Tibial artery (tissue), 4 donors: Measurements from ENCODE around the gene HBA2.
"Not testable (repeated sequence)": the region's sequence is repeated elsewhere in the genome, so short reads cannot be mapped to it uniquely, and the experiment has no call there.

Experiments used
- DNase-seq, 2 donors: peaks; one replicate each; pipeline ENCODE4 v3.0.0-alpha.2; 2019
- H3K27ac ChIP-seq, 2 donors: fragments of 200-600 bp; sonication (generic) in 1 of 2; 1 replicate in 1 of 2; 2 replicates in 1 of 2; pipeline ENCODE4 v1.5.1; 2018 to 2019; ENCODE audit warnings: mild to moderate bottlenecking in 1 of 2
- H3K27me3 ChIP-seq, 2 donors: fragments of 200-600 bp; sonication (generic) in 1 of 2; one replicate each; pipeline versions ENCODE4 v1.5.1 to v1.6.0; 2016 to 2019
- H3K36me3 ChIP-seq, 3 donors: fragments of 200-600 bp; sonication (generic) in 2 of 3; one replicate each; pipeline ENCODE4 v1.5.1; 2016 to 2019; ENCODE audit warnings: mild to moderate bottlenecking in 2 of 3
- H3K4me1 ChIP-seq, 4 donors: fragments of 200-600 bp; sonication (generic) in 2 of 4; 1 replicate in 3 of 4; 2 replicates in 1 of 4; pipeline ENCODE4 v1.5.1; 2016 to 2019
- H3K4me3 ChIP-seq, 2 donors: fragments of 200-600 bp; sonication (generic) in 1 of 2; 1 replicate in 1 of 2; 2 replicates in 1 of 2; pipeline ENCODE4 v1.5.1; 2018 to 2019; ENCODE audit warnings: mild to moderate bottlenecking in 2 of 2
- H3K9me3 ChIP-seq, 3 donors: fragments of 200-600 bp; sonication (generic) in 1 of 3; one replicate each; pipeline ENCODE4 v1.5.1; 2016 to 2019
- intact Hi-C: fragments of 100-400 bp; cut with DNase I; formaldehyde crosslinking; loops from one replicate; pipeline ENCODE4 v1.15.0; 2023; ENCODE audit warnings: low total_unique reads
- TF ChIP-seq, protein P1 (sequence below), 2 experiments: fragments of 200-600 bp in 1 of 2; fragments of 450-650 bp in 1 of 2; IDR thresholded peaks; one replicate each; pipeline ENCODE4 v1.5.1; 2017 to 2019; ENCODE audit warnings: antibody characterized with exemption in 2 of 2, mild to moderate bottlenecking in 1 of 2, moderate library complexity in 1 of 2

Gene HBA2

DNA sequence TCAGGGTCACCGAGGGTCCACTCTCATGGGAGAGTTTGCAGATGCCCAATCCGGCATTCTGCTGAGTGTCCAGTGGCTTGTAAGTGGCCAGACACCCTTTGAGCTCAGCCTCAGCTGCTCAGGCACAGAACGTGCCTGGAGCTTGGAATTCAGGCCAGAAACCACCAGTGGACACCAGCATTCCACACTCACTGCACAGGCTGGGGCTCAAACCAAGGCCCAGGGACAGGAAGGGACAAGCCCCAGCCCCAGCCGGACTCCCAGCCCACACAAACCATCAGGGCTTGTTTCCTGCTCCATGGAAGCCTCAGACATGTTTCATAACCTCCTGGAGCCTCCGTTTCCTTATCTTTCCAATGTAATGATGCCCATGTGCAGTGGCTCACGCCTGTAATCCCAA, 29.2 kb upstream of the HBA2 start:
- intact Hi-C loops: no loop called here
- peaks cover 0 to 18% of the 10 kb centered on the region in 2 donors for H3K27me3 ChIP-seq
- H3K9me3 ChIP-seq: no peaks in the 10 kb centered on the region
- TF ChIP-seq, protein P1, sequence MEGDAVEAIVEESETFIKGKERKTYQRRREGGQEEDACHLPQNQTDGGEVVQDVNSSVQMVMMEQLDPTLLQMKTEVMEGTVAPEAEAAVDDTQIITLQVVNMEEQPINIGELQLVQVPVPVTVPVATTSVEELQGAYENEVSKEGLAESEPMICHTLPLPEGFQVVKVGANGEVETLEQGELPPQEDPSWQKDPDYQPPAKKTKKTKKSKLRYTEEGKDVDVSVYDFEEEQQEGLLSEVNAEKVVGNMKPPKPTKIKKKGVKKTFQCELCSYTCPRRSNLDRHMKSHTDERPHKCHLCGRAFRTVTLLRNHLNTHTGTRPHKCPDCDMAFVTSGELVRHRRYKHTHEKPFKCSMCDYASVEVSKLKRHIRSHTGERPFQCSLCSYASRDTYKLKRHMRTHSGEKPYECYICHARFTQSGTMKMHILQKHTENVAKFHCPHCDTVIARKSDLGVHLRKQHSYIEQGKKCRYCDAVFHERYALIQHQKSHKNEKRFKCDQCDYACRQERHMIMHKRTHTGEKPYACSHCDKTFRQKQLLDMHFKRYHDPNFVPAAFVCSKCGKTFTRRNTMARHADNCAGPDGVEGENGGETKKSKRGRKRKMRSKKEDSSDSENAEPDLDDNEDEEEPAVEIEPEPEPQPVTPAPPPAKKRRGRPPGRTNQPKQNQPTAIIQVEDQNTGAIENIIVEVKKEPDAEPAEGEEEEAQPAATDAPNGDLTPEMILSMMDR (IDR thresholded peaks at IDR 0.05): no peak
- H3K36me3 ChIP-seq: no peaks in the 10 kb centered on the region
- H3K4me3 ChIP-seq: no peak overlapping the region
- peaks cover 0 to 4% (median 0%) of the 10 kb centered on the region in 4 donors for H3K4me1 ChIP-seq
- DNase-seq: no peak
- H3K27ac ChIP-seq: no peak overlapping the region

DNA sequence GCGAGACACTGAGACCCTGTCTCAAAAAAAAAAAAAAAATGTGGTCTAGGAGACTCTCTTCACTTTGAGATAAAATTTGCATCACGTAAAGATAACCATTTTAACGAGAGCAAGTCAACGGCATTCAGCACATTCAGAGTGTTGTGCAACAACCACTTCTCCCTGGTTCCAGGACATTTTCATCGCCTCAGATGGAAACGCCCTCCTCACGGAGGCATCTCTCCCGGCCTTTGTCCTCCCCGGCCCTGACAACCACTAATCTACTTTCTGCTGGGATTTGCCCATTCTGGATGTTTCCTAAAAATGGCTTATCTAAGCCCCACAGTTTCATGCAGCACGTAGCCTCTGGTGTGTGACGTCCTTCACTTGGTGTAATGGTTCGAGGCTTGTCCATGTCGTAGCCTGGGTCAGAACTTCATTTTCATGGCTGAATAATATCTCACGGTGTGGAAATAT, 27.9 kb upstream of the HBA2 start:
- H3K9me3 ChIP-seq: no peaks in the 10 kb centered on the region
- intact Hi-C loops: no loop called here
- H3K4me3 ChIP-seq: no peak overlapping the region
- H3K4me1 ChIP-seq: no peaks in the 10 kb centered on the region
- peaks cover 0 to 23% of the 10 kb centered on the region in 2 donors for H3K27me3 ChIP-seq
- no peaks in the 10 kb centered on the region for H3K36me3 ChIP-seq
- TF ChIP-seq, protein P1 (IDR thresholded peaks at IDR 0.05): no peak
- no peak overlapping the region for H3K27ac ChIP-seq
- DNase-seq: no peak

DNA sequence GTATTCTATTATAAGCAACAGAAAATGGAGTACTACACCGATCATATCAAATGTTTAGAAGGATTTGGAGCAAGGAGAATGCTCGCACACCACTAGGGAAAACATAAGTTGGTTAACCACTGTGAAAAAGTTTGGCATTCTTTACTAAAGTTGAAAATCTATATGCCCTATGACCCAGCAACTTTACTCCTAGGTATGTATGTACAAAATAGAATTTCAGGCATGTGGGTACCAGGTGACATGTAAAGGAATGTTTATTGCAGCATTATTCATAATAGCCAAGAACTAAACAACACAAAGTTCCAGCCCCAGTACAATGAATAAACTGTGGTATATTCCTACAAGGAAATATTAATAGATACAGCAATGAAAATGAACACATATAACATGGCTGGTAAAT, 26.0 kb upstream of the HBA2 start:
- intact Hi-C loops: no loop called here
- TF ChIP-seq, protein P1 (IDR thresholded peaks at IDR 0.05): no peak
- Histone ChIP-seq H3K9me3 (no peaks in the 10 kb centered on the region), H3K4me3 (no peak overlapping the region), H3K27me3 (peaks cover 0 to 35% of the 10 kb centered on the region in 2 donors), H3K27ac (no peak overlapping the region), H3K4me1 (no peaks in the 10 kb centered on the region), H3K36me3 (no peaks in the 10 kb centered on the region)
- DNase-seq: no peak

DNA sequence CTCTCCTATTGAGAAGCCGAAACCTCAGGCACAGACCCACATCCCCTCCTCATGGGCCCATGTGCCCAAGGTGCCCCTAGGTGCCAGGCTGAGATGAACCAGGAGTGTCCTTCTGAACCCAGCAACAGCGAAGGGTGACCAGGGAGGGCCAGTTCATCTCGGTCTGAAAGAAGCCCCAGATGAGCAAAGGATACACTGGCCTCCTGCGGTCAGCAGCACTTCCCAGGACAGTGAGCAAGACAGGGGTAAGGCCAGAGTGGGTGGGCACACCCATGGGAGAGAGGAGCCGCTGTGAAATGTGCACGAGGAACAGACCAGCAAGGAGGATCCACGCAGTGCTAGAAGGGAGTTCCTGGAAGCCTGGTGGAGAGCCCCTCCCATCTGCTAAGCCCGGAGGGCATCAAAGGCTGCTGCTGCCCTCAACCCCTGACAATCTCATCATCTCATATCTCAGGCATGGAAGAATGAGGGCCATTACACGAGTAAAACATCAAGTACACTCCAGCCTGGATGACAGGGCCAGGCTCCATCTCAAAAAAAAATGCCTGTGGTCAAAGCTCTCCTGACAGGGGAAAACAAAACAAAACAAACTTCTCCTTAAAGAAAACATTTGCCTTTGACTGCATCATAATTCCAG, 23.5 kb upstream of the HBA2 start:
- H3K9me3 ChIP-seq: no peaks in the 10 kb centered on the region
- peaks cover 0 to 28% of the 10 kb centered on the region in 2 donors for H3K27me3 ChIP-seq
- no peak overlapping the region for H3K4me3 ChIP-seq
- H3K27ac ChIP-seq: no peak overlapping the region
- no peak for DNase-seq
- H3K4me1 ChIP-seq: peaks cover 0 to under 1% (median under 1%) of the 10 kb centered on the region in 4 donors
- intact Hi-C loops: no loop called here
- H3K36me3 ChIP-seq: no peaks in the 10 kb centered on the region
- TF ChIP-seq, protein P1 (IDR thresholded peaks at IDR 0.05): no peak

DNA sequence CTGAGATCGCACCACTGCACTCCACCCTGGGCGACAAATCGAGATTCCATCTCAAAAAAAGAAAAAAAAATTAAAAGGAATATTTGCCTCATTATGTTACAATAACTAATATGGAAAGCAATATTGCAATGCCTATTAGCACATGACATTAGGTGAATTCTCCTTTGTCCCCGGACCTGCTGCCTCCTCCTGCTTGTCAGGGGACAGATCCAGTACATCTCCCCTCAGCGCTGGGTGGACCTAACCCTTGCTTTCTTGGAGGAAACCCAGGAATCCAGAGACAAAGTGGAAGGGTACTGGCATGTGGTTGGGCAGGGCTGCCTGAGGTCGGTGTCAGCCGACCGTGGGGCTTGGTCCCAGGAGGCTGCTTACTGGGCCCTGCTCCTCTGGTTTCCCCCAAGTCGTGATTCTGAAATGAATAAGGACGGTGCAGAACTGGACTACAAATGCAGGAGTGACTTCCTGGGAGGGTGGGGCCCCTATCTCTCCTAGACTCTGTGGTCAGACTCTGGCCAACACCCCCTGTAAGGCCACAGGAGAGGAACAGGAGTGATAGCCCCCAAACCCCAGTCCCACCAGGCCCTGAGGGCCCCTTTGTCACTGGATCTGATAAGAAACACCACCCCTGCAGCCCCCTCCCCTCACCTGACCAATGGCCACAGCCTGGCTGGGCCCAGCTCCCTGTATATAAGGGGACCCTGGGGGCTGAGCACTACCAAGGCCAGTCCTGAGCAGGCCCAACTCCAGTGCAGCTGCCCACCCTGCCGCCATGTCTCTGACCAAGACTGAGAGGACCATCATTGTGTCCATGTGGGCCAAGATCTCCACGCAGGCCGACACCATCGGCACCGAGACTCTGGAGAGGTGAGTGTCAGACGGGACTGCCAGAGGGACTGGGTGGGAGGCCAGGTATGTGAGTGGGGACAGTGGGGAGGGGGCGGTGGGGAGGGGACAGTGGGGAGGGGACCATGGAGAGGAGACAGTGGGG, 20.2 kb upstream of the HBA2 start, which contains the start of gene HBZ:
Gene HBZ (plus strand): TSS at position 504 of the 988 bp plus-strand sequence. CDS start 266 bp downstream, at position 770.
- Histone ChIP-seq H3K9me3 (no peaks in the 10 kb centered on the region), H3K27ac (no peak within 1 kb of the TSS), H3K27me3 (peaks cover 0 to 55% of the 10 kb centered on the region in 2 donors), H3K36me3 (no peaks in the 10 kb centered on the region), H3K4me1 (peaks cover 0 to 10% (median 9%) of the 10 kb centered on the region in 4 donors), H3K4me3 (no peak within 1 kb of the TSS)
- intact Hi-C loops: no loop called here
- TF ChIP-seq, protein P1 (IDR thresholded peaks at IDR 0.05): no peak
- no peak for DNase-seq

DNA sequence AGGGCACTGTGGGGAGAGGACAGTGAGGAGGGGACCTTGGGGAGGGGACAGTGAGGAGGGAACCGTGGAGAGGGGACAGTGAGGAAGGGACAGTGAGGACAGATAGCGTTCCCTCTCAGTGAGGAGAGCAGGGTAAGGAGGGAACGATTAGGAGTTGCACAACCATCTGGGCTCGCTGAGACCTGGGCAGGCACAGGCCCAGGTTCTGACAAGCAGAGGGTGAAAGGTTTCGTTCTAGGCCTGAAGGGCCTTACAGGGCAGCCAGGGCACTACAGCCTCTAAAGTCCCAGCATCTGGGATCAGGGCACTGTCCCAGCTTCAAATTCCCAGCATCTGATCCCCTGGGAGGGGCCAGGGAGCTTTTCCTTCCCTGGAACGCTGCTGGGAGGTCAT, 19.6 kb upstream of the HBA2 start:
- Histone ChIP-seq H3K4me1 (peaks cover 0 to 10% (median 9%) of the 10 kb centered on the region in 4 donors), H3K27me3 (peaks cover 0 to 61% of the 10 kb centered on the region in 2 donors)
- DNase-seq, intact Hi-C loops, H3K4me3 ChIP-seq, H3K9me3 ChIP-seq, H3K36me3 ChIP-seq, H3K27ac ChIP-seq: not testable (repeated sequence)

DNA sequence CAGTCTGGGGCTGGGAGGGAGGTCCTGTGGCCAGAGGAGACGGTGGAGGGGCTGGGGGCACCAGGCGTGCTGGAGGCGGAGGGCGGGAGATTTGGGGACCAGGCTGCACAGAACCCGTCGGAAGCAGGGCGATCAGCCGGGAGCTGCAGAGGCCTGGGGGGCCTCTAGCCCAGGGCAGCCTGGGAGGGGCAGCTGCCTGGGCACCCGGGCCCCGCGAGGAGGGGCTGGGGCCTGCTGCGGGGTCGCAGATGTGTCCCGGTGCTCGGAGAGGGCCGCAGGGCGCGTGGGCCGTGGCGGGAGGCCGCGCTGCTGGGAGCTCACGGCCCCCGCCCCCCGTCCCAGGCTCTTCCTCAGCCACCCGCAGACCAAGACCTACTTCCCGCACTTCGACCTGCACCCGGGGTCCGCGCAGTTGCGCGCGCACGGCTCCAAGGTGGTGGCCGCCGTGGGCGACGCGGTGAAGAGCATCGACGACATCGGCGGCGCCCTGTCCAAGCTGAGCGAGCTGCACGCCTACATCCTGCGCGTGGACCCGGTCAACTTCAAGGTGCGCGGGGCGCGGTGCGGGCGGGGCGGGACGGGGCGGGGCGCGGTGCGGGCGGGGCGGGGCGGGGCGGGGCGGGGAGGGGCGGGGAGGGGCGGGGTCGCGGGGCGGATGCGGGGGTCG, 19.0 kb upstream of the HBA2 start:
- H3K9me3 ChIP-seq, H3K4me3 ChIP-seq, H3K36me3 ChIP-seq, DNase-seq, intact Hi-C loops, H3K27ac ChIP-seq: not testable (repeated sequence)
- Histone ChIP-seq H3K27me3 (peaks cover 0 to 61% of the 10 kb centered on the region in 2 donors), H3K4me1 (peaks cover 0 to 10% (median 9%) of the 10 kb centered on the region in 4 donors)
